IMR-90 (cell line): ENCODE data around the gene HIVEP3. TPM values are rescaled to one million over a fixed set of nuclear protein-coding genes. Genes with fewer than 3 reads are reported as not detected.

Experiments
- ATAC-seq: fragments of 200-7000 bp; cut with Tn5 transposase; 2 replicates; pipeline ENCODE4 v1.9.1; 2020; ENCODE audit warnings: low read depth, mild to moderate bottlenecking, moderate library complexity
- BruUV-seq: library from RNA; stranded (reverse); fragments of 400-500 nt; replicated peaks from 2 replicates; lab custom pipeline; 2021; lab: Mats Ljungman, UMichigan
- CTCF ChIA-PET: fragments of 300-600 bp; formaldehyde crosslinking; extraction: SDS; loops from one replicate; lab custom pipeline; 2021; ENCODE audit warnings: antibody characterized with exemption; lab: Yijun Ruan, JAX
- POLR2A ChIA-PET: fragments of 300-600 bp; sonication (Branson Sonifier 250); formaldehyde crosslinking; loops from one replicate; lab custom pipeline; 2022; ENCODE audit warnings: antibody characterized with exemption; ENCODE audit not compliant: unreplicated experiment; lab: Charles Lee
- DNase-seq: peaks from one replicate; pipeline ENCODE4 v3.0.0; 2013
- H2AFZ ChIP-seq: replicated peaks from 2 replicates; pipeline ENCODE3; 2013; ENCODE audit warnings: low read length, mild to moderate bottlenecking; ENCODE audit not compliant: poor library complexity
- H2AK5ac ChIP-seq: 2 replicates; pipeline ENCODE4 v1.6.1; 2013; ENCODE audit warnings: low read depth, low read length, inconsistent platforms
- H2AK9ac ChIP-seq: replicated peaks from 2 replicates; pipeline ENCODE3; 2013; ENCODE audit warnings: mild to moderate bottlenecking, low read depth, low read length, moderate library complexity; ENCODE audit not compliant: poor library complexity
- H2BK120ac ChIP-seq: 2 replicates; pipeline ENCODE4 v1.6.1; 2013; ENCODE audit warnings: low read depth, low read length, inconsistent platforms
- H2BK15ac ChIP-seq: 3 replicates; pipeline ENCODE4 v1.6.1; 2013; ENCODE audit warnings: low read depth, low read length, inconsistent platforms
- H2BK20ac ChIP-seq: 2 replicates; pipeline ENCODE4 v1.6.1; 2013; ENCODE audit warnings: low read depth, mild to moderate bottlenecking, inconsistent platforms, low read length, moderate library complexity
- H2BK5ac ChIP-seq: 2 replicates; pipeline ENCODE4 v1.6.1; 2013; ENCODE audit warnings: mild to moderate bottlenecking, low read depth, low read length, inconsistent platforms; ENCODE audit not compliant: poor library complexity, severe bottlenecking
- H3K14ac ChIP-seq: replicated peaks from 2 replicates; pipeline ENCODE4 v1.6.1; 2013; ENCODE audit warnings: low read depth, low read length, inconsistent platforms
- H3K18ac ChIP-seq: 2 replicates; pipeline ENCODE4 v1.6.1; 2013; ENCODE audit warnings: low read depth, low read length, control low read depth
- H3K23ac ChIP-seq: 2 replicates; pipeline ENCODE4 v1.6.1; 2013; ENCODE audit warnings: low read depth, low read length, inconsistent platforms
- H3K27ac ChIP-seq: 2 replicates; pipeline ENCODE4 v1.5.1; 2013; ENCODE audit warnings: mild to moderate bottlenecking, control low read depth, low read length; ENCODE audit not compliant: insufficient read depth
- H3K27me3 ChIP-seq: 2 replicates; pipeline ENCODE4 v1.6.1; 2013; ENCODE audit warnings: low read length; ENCODE audit not compliant: control insufficient read depth, insufficient read depth
- H3K36me3 ChIP-seq: 2 replicates; pipeline ENCODE4 v1.6.1; 2013; ENCODE audit warnings: low read length, mixed read lengths; ENCODE audit not compliant: control insufficient read depth, insufficient read depth
- H3K4ac ChIP-seq: 2 replicates; pipeline ENCODE4 v1.6.1; 2013; ENCODE audit warnings: low read depth, low read length, inconsistent platforms
- H3K4me1 ChIP-seq: 2 replicates; pipeline ENCODE4 v1.6.1; 2013; ENCODE audit warnings: low read length, mixed read lengths; ENCODE audit not compliant: control insufficient read depth, insufficient read depth
- H3K4me2 ChIP-seq: 2 replicates; pipeline ENCODE4 v1.6.1; 2013; ENCODE audit warnings: low read depth, mild to moderate bottlenecking, control low read depth, low read length, moderate library complexity
- H3K4me3 ChIP-seq: 2 replicates; pipeline ENCODE4 v1.5.1; 2013; ENCODE audit warnings: low read depth, mild to moderate bottlenecking, control low read depth, low read length, moderate library complexity; ENCODE audit not compliant: insufficient read depth
- H3K56ac ChIP-seq: 2 replicates; pipeline ENCODE4 v1.6.1; 2013; ENCODE audit warnings: low read length, inconsistent platforms; ENCODE audit not compliant: insufficient read depth; ENCODE audit errors: extremely low read depth
- H3K79me1 ChIP-seq, 2 experiments: 2 replicates each; pipeline ENCODE4 v1.6.1; 2013; ENCODE audit warnings: low read length in 2 of 2, inconsistent platforms in 1 of 2, low read depth in 1 of 2
- H3K9ac ChIP-seq: 2 replicates; pipeline ENCODE4 v1.6.1; 2013; ENCODE audit warnings: low read depth, low read length, control low read depth
- H3K9me1 ChIP-seq: 2 replicates; pipeline ENCODE4 v1.6.1; 2013; ENCODE audit warnings: low read length, inconsistent platforms; ENCODE audit not compliant: insufficient read depth
- H3K9me3 ChIP-seq: 2 replicates; pipeline ENCODE4 v1.6.1; 2013; ENCODE audit warnings: low read length; ENCODE audit not compliant: control insufficient read depth, insufficient read depth
- H4K20me1 ChIP-seq: 2 replicates; pipeline ENCODE4 v1.6.1; 2013; ENCODE audit warnings: low read length, inconsistent platforms; ENCODE audit not compliant: insufficient read depth
- H4K5ac ChIP-seq: 2 replicates; pipeline ENCODE4 v1.6.1; 2013; ENCODE audit warnings: mild to moderate bottlenecking, low read depth, low read length, control low read depth
- H4K8ac ChIP-seq, 2 experiments: 2 replicates each; pipeline ENCODE4 v1.6.1; 2013; ENCODE audit warnings: low read depth in 2 of 2, low read length in 2 of 2, control low read depth in 1 of 2, inconsistent platforms in 1 of 2
- H4K91ac ChIP-seq: 2 replicates; pipeline ENCODE4 v1.6.1; 2013; ENCODE audit warnings: low read depth, low read length, inconsistent platforms; ENCODE audit not compliant: insufficient read depth
- CHD1 ChIP-seq: IDR thresholded peaks from 2 replicates; pipeline ENCODE4 v1.6.1; 2012; ENCODE audit warnings: low read depth, low read length, improper control_type of control experiment
- ELK1 ChIP-seq: fragments of 150-350 bp; IDR thresholded peaks from 2 replicates; pipeline ENCODE4 v1.6.1; 2016; ENCODE audit warnings: low read depth, mild to moderate bottlenecking, low read length, moderate library complexity, borderline replicate concordance
- POLR2A ChIP-seq: IDR thresholded peaks from 2 replicates; pipeline ENCODE4 v1.6.1; 2012; ENCODE audit warnings: mild to moderate bottlenecking, low read depth, low read length
- WGBS, 2 experiments: methylation state at CpG; one replicate each; pipeline versions ENCODE4 v1.1.5 to v1.1.7; 2013; ENCODE audit warnings: missing lambda C conversion rate in 2 of 2; ENCODE audit not compliant: insufficient read length in 1 of 2; ENCODE audit errors: extremely low coverage in 2 of 2; 5-methylcytosine and 5-hydroxymethylcytosine counted together
- dilution Hi-C: fragments of 300-500 bp; cut with HindIII; formaldehyde crosslinking; loops from one replicate; pipeline ENCODE4 v1.14.3; 2018; ENCODE audit warnings: low sequenced_read_pairs; ENCODE audit not compliant: unreplicated experiment
- in situ Hi-C: fragments of 300-500 bp; cut with MboI; formaldehyde crosslinking; loops from 3 replicates; pipeline ENCODE4 v1.14.3; 2019; ENCODE audit warnings: low sequenced_read_pairs, inconsistent platforms, mixed read lengths
- intact Hi-C: fragments of 100-400 bp; cut with micrococcal nuclease; formaldehyde crosslinking; loops from 2 replicates; pipeline ENCODE4 v1.10.0; 2022
- polyA plus RNA-seq, 3 experiments: library from polyadenylated mRNA; depleted of rRNA; stranded (reverse); fragments of >200 nt; gene quantifications; 2 replicates each; pipeline ENCODE4 v1.2.3, GENCODE V29; 2012; ENCODE audit warnings: low replicate concordance in 1 of 3
- total RNA-seq: library from RNA; depleted of rRNA; stranded (reverse); fragments of >200 nt; gene quantifications from 2 replicates; pipeline ENCODE4 v1.2.3, GENCODE V29; 2012

The HIVEP3 gene
- total and polyA plus RNA-seq, 2 of the 4 experiments (the other 2 are of a cell fraction), result 1.4 to 4.0 TPM

- H3K9ac ChIP-seq, result peak overlapping the region; percentile 68
- peak overlapping the region; percentile 88 for H2AK9ac ChIP-seq
- no peak overlapping the region; the same call in 1 of the 2 replicates for H3K56ac ChIP-seq
- no peaks in the 10 kb centered on the region for H3K27me3 ChIP-seq
- H2AK5ac ChIP-seq, result no peak overlapping the region
- in situ Hi-C loops (no loop called here), intact Hi-C loops (loop anchor here (5.0 kb wide), 1 partner anchor 40 kb away; no protein-coding TSS in a partner anchor), dilution Hi-C loops (no loop called here)
- no TSS peak for BruUV-seq
- no peaks in the 10 kb centered on the region for H3K9me3 ChIP-seq
- H3K79me1 ChIP-seq, result peaks cover 10 to 25% of the 10 kb centered on the region in 2 experiments
- H4K20me1 ChIP-seq, result 0 out of 2 replicates have a peak, but pooled peaks cover 4% of the 10 kb centered on the region
- H4K91ac ChIP-seq, result peak overlapping the region; percentile 39
- no peak overlapping the region for H2BK120ac ChIP-seq
- H3K23ac ChIP-seq, result no peak overlapping the region
- H3K4me1 ChIP-seq, result peaks cover 22% of the 10 kb centered on the region
- peak overlapping the region; percentile 61; the same call in 1 of the 2 replicates for H3K27ac ChIP-seq
- H2AFZ ChIP-seq, result peak overlapping the region; percentile 93
- POLR2A ChIA-PET, result interaction anchor here (0.6 kb wide), 1 partner anchor 21 kb away, joined by 7 read pairs; no protein-coding TSS in a partner anchor
- H3K14ac ChIP-seq, result no peak overlapping the region
- CTCF ChIA-PET, result interaction anchor here (1.0 kb wide), 1 partner anchor 88 kb away, joined by 3 read pairs; no protein-coding TSS in a partner anchor
- DNase-seq (peak; percentile 83), ATAC-seq (peak; percentile 92)
- no peak overlapping the region for H2BK20ac ChIP-seq
- no peak overlapping the region for H4K5ac ChIP-seq
- peak overlapping the region; percentile 62 for H3K4me3 ChIP-seq
- H3K4ac ChIP-seq, result peak overlapping the region; percentile 56; the same call in 1 of the 2 replicates
- TF ChIP-seq CHD1, result no peak
- peak; percentile 88; the same call in 1 of the 2 replicates for TF ChIP-seq ELK1
- TF ChIP-seq POLR2A, result peak; percentile 87
- peak overlapping the region; percentile 72 for H2BK5ac ChIP-seq
- no peak overlapping the region for H3K18ac ChIP-seq
- peaks cover 30% of the 10 kb centered on the region for H3K9me1 ChIP-seq
- H3K4me2 ChIP-seq, result peak overlapping the region; percentile 82; the same call in 1 of the 2 replicates
- no peaks in the 10 kb centered on the region for H3K36me3 ChIP-seq
- H2BK15ac ChIP-seq, result no peak overlapping the region
- H4K8ac ChIP-seq, result peak overlapping the region; percentile 12 to 16; a peak in 1 of 4 replicates
- WGBS, 2 experiments, result 0% methylated on average over 17 of the region's 105 CpGs; no CpG with 5 or more reads in 1 of the 2 experiments
Measured at GRCh38 chr1:41662061-41662764, 256.5 kb downstream of the HIVEP3 start.
